Thyroid gland (tissue), 4 donors: ENCODE results near the gene RGS11. TPM values are rescaled to one million over a fixed set of nuclear protein-coding genes. Genes with fewer than 3 reads are reported as not detected.

ENCODE experiments used
- DNase-seq, 2 donors: peaks; one replicate each; pipeline ENCODE4 v3.0.0-alpha.2; 2019
- H3K27ac ChIP-seq, 3 donors: fragments of 200-600 bp; sonication (generic); 1 replicate in 2 of 3; 2 replicates in 1 of 3; pipeline ENCODE4 v1.5.1; 2016 to 2019; ENCODE audit warnings: mild to moderate bottlenecking in 1 of 3, moderate library complexity in 1 of 3
- H3K27me3 ChIP-seq: fragments of 200-600 bp; sonication (generic); one replicate; pipeline ENCODE4 v1.5.1; 2019
- H3K36me3 ChIP-seq, 2 donors: fragments of 200-600 bp; sonication (generic); one replicate each; pipeline ENCODE4 v1.5.1; 2016 to 2019
- H3K4me1 ChIP-seq, 2 donors: fragments of 200-600 bp; sonication (generic); one replicate each; pipeline ENCODE4 v1.5.1; 2017 to 2019
- H3K4me3 ChIP-seq, 3 donors: fragments of 200-600 bp; sonication (generic); replicated peaks in 1 of 3; 1 replicate in 2 of 3; 2 replicates in 1 of 3; pipeline ENCODE4 v1.5.1; 2016; ENCODE audit warnings: mild to moderate bottlenecking in 1 of 3
- H3K9me3 ChIP-seq: fragments of 200-600 bp; sonication (generic); one replicate; pipeline ENCODE4 v1.5.1; 2017
- CTCF ChIP-seq, 6 experiments: fragments of 200-600 bp in 3 of 6; fragments of 450-650 bp in 3 of 6; sonication (generic) in 3 of 6; IDR thresholded peaks; one replicate each; pipeline ENCODE4 v1.5.1; 2016 to 2019; ENCODE audit warnings: antibody characterized with exemption in 6 of 6, mild to moderate bottlenecking in 2 of 6, inconsistent platforms in 1 of 6, moderate library complexity in 1 of 6
- POLR2A ChIP-seq, 2 donors: fragments of 450-650 bp; IDR thresholded peaks; one replicate each; pipeline ENCODE4 v1.6.1; 2017; ENCODE audit warnings: antibody characterized with exemption in 2 of 2, mild to moderate bottlenecking in 2 of 2, moderate library complexity in 1 of 2
- WGBS, 2 donors: methylation state at CpG; one replicate each; pipeline ENCODE4 v1.1.5; 2017; 5-methylcytosine and 5-hydroxymethylcytosine counted together
- intact Hi-C: fragments of 100-400 bp; cut with DNase I; formaldehyde crosslinking; loops from one replicate; pipeline ENCODE4 v1.15.1; 2023
- total RNA-seq, 4 donors: library from RNA; depleted of rRNA; stranded (reverse); fragments of >200 nt; gene quantifications; one replicate each; pipeline ENCODE4 v1.2.3, GENCODE V29; 2016

Gene RGS11
- total RNA-seq, 4 donors from 2014 or later = 0.73 to 5.9 (median 3.0) TPM

DNA sequence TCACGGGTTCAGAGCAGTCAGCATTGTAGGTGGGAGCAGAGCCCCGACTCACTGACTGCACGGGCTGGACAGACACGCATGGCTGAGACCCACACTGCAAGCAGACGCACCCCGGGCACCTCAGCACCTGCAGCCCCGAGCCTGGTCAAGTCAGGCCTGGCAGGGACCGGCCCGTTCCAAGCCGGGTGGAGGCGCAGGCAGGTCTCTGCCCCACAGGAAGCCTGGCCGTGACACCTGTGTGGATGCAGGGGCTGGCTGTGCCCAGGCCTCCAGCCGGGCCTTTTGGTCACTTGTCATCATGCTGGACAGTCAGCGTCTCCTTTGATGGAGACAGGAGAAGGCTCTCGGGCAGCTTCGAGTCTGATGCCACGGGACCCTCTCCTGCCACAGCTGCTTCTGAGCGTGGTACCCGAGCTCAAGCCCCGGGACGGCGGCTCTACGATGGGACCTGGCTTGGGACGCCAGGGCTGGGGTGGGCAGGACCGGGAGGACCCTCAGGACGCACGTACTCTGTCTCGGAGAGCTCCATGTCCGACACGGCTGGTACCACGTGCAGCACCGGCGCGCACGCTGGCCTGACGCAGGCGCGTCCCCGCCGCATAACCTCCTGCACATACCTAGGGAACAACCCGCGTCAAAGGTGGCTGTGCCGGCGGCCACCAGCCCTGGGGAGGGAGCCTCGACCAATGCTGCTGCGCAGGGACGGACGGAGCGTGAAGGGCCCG, 15.1 kb upstream of the RGS11 start:
- intact Hi-C loops = no loop called here
- Histone ChIP-seq H3K9me3 (no peaks in the 10 kb centered on the region), H3K27me3 (no peaks in the 10 kb centered on the region), H3K27ac (no peak overlapping the region), H3K4me1 (no peaks in the 10 kb centered on the region), H3K36me3 (peaks cover 25 to 36% of the 10 kb centered on the region in 2 donors), H3K4me3 (no peak overlapping the region)
- TF ChIP-seq CTCF (IDR thresholded peaks at IDR 0.05) (no peak), POLR2A (IDR thresholded peaks at IDR 0.05) (no peak)
- WGBS, 2 donors = 92 to 95% methylated on average over 25 to 26 of the region's 50 CpGs
- no peak for DNase-seq

- H3K4me1 ChIP-seq = no peaks in the 10 kb centered on the region
- TF ChIP-seq POLR2A (IDR thresholded peaks at IDR 0.05) (no peak), CTCF (IDR thresholded peaks at IDR 0.05) (no peak)
- no peak overlapping the region for H3K27ac ChIP-seq
- H3K4me3 ChIP-seq = no peak overlapping the region
- peaks cover 24 to 36% of the 10 kb centered on the region in 2 donors for H3K36me3 ChIP-seq
- DNase-seq = no peak
- no peaks in the 10 kb centered on the region for H3K9me3 ChIP-seq
- intact Hi-C loops = no loop called here
- H3K27me3 ChIP-seq = no peaks in the 10 kb centered on the region
- WGBS, 2 donors = 89 to 90% methylated on average over 3 to 16 of the region's 25 CpGs
These were observed 14.4 kb upstream of the RGS11 start for GRCh38 chr16:290015-290680.

GRCh38 chr16:289395-289997, 13.8 kb upstream of the RGS11 start:
- intact Hi-C loops = no loop called here
- WGBS, 2 donors = 92 to 94% methylated on average over 12 to 15 of the region's 22 CpGs
- H3K4me1 ChIP-seq = no peaks in the 10 kb centered on the region
- H3K9me3 ChIP-seq = no peaks in the 10 kb centered on the region
- H3K4me3 ChIP-seq = no peak overlapping the region
- DNase-seq = no peak
- H3K27me3 ChIP-seq = no peaks in the 10 kb centered on the region
- H3K27ac ChIP-seq = no peak overlapping the region
- no peak for TF ChIP-seq POLR2A (IDR thresholded peaks at IDR 0.05)
- no peak for TF ChIP-seq CTCF (IDR thresholded peaks at IDR 0.05)
- peaks cover 24 to 36% of the 10 kb centered on the region in 2 donors for H3K36me3 ChIP-seq

DNA sequence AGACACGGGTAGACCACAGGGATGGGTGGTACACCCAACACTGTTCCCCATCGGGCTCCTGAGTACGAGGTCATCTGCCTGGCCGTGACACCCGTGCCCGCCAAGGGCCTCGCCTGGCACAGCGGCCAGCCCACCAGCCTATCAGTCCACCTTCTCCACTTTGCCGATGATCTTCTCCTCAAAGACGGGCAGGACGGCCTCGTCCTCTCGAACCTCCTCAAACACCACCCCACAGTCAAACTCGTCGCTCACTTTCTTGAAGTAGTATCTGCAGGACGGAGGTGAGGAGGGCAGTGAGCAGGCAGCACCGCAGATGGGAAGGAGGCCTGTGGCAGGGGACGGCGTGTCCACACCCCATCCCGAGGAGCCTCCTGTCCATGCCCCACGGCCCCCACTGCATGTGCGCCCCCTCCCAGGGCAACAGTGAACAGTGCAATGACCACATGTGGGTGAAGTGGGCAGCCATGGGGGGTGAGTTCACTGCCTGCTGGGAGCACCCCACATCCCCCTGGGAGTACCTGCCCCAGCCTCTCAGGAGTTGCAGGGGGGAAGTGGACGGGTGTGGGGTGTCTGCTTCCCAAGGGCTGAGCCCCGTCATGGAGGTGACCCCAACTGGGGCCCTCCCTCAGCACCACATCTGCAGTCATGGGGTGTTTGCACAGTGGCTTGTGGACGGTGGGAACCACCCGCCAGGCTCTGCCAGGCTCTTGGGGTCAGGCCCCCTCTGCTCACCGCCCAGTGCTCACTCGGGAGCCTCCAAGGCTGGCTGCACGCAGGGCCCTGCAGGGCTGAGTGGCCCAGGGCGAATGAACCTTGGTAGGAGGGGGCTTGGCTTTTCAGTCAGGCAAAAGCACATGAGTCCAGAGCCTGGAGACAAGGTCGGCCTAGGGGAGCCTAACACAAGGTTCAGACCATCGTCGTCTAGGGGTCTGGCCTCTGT, 12.5 kb upstream of the RGS11 start:
- no peaks in the 10 kb centered on the region for H3K27me3 ChIP-seq
- no peaks in the 10 kb centered on the region for H3K9me3 ChIP-seq
- no peak for DNase-seq
- no peak overlapping the region for H3K4me3 ChIP-seq
- H3K36me3 ChIP-seq = peaks cover 24 to 34% of the 10 kb centered on the region in 2 donors
- TF ChIP-seq POLR2A (IDR thresholded peaks at IDR 0.05) (no peak), CTCF (IDR thresholded peaks at IDR 0.05) (no peak)
- WGBS, 2 donors = 93 to 97% methylated on average over 19 to 28 of the region's 33 CpGs
- no peak overlapping the region for H3K27ac ChIP-seq
- intact Hi-C loops = no loop called here
- no peaks in the 10 kb centered on the region for H3K4me1 ChIP-seq
